GM18519 (cell line): ENCODE measurements around the gene EPHA7.

Experiments
- ATAC-seq: cut with Tn5 transposase; IDR thresholded peaks from one replicate; pipeline ENCODE4 v1.9.1; 2021; ENCODE audit warnings: mild to moderate bottlenecking, moderate library complexity; ENCODE audit not compliant: unreplicated experiment, low FRiP score

Gene EPHA7

DNA sequence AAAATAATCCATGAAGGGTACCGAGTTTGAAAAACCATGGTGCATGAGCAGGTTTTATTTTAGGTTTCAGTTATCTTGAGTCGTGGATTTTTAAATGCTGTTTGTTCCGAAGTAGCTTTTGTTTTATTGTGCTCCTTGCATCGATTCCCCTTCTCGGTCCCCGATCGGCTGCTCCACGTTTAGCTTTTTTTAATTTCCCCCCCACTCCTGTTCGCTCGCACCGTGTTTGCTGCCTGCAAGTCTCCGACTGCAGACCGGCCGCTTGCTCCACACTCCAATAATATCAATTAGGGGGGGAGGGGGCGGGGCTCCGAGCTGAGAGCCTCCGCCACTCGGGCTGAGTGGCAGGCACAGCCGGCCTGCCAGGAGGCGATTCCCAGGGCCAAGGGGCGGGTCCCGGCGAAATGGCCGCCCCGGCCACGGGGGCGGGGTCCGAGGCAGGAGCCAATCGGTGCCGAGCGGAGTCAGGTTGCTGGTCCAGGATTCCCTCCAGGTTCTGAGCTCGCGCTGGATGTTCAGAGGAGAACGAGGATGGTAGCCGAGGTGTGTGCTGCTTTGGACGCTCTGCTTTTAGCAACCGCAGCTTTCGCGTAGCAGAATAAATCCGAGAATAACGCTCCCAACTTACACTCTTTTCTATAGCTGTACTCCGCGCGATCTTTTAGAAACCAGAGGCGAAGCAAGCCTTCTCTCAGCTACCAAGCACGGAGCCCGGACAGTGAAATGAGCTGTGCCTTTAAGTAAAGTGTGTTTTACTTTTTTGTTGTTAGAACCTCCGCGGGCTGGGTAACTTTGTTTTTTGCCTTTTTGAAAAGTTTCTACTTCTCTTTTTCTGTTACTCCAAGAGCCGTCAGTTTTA is at the start of gene EPHA7:
EPHA7 (minus strand) TSS at position 256 of the 859 bp plus-strand sequence; CDS start at position 38, 218 bp downstream.
- ATAC-seq, result peak; percentile 88

DNA sequence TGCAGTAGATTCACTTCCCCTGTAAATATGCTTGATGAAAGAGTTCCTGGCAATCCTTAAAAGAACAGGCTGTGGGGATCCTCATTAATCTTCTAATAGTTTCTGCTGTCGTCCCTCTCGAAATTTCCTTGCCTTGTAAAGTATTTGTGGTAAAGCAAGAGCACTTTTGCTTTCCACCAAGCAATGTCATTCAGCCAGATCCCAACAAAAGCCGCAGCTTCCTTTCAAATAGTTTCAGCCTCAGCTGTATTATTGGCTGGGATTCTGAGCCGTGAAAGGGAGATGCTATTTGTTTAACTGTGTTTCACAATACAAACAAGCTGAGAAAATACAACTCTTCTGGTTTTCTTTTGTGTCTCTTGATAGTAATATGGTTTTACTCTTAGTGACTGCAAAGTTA is 48.9 kb upstream of the EPHA7 start:
- ATAC-seq, result no peak

DNA sequence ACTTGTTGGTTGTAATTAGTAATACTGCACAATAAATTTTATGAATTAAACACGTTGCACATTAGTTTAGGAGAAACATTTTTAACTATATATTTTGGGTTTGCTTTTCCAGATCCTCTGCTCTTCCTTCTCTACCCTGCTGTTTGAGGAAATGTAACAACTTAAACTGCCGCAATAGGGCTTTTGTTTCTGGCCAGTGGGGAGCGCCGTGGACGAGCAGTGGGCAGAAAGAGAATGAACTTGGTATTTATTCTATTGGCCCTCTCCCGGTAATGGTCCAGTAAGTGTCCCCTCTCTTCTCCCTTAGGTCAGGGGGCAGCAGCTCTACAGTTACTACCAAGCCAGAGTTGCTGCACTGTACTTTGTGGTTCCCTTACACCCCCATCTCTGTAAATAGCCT is 35.2 kb upstream of the EPHA7 start:
- no peak for ATAC-seq

DNA sequence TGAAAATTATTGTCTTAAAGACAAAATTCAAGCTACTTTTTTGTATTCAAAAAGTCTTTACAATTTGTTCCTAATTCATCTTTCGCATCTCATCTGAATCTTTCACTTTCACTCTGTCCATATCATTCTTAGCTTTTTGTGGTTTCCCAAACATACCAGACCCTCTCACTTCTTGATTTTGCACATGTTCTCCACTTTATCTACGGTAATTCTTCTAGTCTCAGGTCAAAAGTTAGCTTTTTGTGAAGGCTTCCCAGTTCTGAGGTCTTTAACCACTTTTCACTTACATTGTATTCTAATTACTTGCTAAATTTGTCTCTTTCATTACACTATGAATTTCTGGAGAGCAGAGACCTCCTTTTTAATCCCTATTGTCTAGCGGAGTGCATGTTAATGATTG is 34.6 kb upstream of the EPHA7 start:
- ATAC-seq, result peak; percentile 74

DNA sequence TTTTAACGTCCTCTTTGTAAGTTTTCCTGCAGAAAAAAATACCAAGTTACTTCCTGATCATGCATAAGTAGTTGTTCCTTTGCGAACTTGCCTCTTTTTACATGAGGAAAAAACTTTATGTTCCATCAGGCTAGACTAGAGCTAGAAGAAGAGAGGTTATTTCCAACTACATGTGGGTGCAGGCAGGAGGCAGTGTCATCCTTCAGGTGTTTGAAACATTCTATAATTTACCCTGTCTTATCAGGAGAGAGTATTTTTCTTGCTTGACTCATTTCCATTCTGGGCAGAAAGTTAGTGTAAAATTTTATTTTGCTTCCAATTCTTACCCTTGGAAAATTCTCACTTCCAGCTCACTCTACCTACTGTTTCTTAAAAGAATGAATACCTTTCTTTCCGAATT is 28.5 kb upstream of the EPHA7 start:
- no peak for ATAC-seq

DNA sequence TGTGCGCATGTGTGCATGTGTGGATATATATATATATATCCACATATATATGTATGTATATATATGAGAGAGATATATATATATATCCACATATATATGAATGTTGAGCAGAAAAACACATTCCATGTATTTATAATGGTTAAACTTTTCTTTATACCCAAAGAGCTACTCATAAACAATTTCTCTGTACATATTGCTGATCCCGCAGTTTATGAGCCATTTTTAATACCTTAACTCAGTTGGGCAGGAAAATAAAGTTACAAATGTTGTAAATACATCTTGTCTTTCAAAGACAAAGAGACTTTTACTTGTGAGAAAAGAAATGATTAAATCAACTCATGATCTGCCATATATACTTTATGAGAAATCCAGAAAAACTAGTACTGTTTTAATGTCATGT is 18.1 kb upstream of the EPHA7 start:
- no peak for ATAC-seq

DNA sequence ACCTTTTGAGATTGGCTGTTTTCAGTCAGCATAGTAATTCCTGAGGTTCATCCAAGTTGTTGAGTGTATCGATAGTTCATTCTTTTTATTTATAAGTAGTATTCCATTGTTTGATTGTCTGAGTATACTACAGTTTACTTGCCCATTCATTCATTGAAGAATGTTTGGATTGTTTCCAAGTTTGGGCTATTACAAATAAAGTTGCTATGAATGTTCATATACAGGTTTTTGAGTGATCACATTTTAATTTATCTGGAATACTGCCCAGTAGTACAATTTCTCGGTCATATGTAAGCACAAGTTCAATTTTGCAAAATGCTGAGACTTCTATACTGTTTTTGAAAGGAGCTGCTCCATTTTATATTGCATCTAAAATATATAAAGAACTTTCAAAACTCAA is 14.2 kb upstream of the EPHA7 start:
- ATAC-seq, result no peak

DNA sequence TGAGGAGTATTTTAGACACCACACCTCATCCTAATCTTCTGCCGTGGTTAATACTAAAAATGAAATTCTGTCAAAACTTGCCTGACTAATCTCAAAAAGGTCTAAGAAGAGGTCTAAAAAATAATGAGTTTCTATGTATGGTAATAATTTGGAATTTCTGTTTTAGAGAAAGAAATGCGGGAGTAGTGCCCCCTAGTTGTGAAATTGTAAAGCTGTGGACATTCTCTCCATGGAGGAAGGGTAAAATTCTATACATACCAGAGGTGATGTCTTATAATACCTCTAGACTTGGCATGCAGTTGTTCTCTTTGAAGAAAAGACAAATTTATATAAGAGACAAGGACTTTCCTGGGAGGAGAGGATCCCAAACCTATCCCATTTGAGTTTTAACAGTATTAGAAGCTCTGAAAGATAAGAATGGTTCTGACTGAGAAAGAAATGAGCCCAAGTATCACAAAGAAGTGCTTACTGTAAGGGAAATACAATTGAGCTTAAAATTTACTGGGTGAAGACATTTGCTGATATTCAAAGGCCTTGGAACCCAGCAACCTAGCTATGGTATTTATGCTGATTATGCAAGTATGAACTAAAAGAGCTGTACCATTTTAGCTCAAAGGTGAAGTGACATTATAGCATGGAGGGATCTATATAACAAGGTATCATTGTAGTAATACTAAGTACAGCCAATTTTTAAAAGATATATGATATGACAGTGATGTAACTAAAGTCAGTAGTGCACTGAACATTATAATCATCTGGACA is 5.1 kb upstream of the EPHA7 start:
- ATAC-seq, result no peak

DNA sequence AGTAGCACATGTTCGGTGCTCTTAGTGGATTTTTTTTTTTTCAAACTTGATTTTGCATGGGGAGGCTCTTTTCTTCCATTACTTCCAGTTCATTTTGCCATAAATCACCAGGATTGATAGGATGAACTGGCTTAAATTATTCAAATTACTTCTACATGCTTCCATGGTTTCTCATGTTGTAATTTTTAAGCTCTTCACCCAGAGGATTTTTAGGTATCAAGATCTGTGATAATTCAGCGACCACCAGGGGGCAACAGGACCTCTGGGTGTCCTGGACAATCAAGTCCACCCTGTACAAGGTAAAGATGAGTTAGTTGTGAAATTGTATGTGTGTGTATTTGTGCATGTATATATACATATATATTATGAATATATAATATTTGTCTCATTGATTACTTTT is 4.2 kb upstream of the EPHA7 start:
- ATAC-seq, result no peak

DNA sequence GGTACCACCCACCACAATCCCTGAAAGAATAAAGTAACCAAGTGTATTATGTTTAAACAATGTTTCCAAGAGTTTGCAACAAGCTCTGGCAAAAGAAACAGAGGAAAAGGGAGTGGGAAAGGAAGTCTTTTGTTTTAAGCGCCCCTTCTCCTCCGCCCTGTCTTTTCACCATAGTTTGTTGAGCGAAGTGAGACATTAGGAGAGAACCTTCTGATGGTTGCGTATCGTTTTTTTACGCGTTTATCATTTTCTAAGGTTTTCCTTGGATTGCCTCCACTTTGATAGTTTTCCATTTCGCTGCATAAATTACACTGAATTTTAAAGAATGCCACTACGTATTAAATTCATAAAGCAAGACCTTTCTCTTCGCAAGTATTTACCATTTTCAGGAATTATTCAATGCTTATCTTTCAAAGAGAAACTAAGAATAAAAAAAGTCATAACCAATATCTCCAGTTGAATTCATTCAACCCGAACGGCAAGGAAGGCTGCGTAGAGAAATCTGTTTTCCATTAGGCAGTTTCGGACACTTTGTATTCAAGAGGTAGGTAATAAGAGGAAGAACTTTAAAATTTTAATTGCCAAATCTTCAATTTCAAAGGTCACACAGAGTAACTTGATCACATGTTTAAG is 920 bp upstream of the EPHA7 start:
- ATAC-seq, result no peak

DNA sequence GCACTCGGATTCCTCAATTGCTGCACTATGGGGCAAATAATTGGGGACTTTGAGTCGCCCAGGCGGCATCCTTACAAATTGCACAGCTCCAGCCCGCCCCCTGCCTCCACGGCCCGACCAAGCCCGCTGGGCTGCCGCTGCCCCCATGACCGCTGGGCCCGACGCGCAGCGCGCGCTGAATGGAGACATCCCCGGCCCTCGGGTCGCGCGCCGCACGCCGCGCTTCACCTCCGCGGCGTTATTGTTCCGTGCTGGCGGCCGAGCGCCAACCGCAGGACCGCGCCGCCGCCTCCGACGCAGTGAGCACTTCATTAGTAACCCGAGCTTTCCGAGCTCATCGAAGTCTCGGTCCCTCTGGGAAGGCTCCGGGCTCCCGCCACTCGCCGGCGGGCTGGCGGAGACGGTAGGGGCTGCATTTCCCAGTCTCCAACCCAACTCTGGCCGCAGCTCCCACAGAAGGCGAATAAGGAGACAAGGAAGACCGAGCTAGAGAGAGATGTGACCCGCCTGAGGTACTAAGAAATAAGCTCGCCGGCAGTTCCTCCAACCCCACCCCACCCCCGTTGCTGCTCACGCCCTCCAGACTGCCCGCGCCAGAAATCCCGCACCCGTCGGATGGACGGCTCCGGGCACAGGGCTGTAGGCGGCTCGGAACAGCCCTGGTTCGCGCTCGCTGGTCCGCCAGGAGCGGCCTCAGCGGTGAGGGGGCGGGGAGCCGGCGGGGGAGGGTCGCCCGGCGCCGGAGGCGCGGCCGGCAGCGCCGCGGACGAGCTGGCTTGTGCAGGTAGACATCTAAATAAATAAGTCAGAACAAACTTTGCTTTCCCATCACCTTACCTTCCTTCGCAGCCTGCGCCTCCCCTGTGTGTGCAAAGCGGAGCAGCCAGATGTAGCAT is 703 bp downstream of the EPHA7 start:
- ATAC-seq, result no peak

DNA sequence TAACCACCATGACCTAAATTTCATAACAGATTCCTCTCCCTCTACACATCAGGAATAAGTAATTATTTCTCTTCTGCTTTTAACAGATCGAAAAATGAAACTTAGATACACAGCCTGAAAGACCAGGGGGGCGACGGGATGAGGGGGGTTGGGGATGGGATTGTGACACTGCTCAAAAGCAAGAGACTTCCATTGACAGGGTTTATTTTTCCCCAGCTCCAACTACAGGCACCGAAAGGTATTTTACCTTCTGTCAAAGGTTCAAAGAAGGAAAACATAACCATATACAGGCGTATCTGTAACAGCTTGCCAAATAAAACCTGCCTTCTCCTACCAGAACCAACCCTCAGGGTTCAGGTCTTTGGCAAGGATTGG is 1.3 kb downstream of the EPHA7 start:
- ATAC-seq, result no peak

DNA sequence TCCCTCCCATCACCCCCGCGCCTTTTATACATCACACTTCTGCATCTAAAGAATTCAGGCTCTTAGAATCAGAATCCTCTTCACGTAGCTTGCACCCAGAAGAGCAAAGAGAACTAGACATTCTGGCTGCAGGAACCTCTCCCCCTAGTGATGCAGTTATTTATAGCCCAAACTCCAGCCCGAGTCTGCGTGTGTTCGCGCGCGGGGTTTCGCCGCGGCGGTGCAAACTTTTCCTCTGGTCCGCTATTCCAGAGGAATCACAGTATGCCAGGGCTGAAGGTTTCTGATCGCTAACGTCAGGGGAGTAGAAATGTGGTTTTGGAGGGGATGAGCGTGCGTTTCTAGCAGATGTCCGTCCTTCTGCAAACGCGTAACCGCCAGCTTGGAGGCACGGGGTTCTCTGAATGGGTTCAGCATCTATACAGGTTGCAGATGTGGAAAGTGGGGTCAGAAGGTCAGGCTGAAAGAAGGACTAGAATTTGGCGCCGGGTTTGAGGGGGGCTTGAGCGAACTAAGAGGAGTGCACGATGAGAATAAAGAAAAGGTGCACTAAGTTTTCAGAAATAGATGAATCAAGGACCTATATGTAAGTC is 1.8 kb downstream of the EPHA7 start:
- ATAC-seq, result no peak

DNA sequence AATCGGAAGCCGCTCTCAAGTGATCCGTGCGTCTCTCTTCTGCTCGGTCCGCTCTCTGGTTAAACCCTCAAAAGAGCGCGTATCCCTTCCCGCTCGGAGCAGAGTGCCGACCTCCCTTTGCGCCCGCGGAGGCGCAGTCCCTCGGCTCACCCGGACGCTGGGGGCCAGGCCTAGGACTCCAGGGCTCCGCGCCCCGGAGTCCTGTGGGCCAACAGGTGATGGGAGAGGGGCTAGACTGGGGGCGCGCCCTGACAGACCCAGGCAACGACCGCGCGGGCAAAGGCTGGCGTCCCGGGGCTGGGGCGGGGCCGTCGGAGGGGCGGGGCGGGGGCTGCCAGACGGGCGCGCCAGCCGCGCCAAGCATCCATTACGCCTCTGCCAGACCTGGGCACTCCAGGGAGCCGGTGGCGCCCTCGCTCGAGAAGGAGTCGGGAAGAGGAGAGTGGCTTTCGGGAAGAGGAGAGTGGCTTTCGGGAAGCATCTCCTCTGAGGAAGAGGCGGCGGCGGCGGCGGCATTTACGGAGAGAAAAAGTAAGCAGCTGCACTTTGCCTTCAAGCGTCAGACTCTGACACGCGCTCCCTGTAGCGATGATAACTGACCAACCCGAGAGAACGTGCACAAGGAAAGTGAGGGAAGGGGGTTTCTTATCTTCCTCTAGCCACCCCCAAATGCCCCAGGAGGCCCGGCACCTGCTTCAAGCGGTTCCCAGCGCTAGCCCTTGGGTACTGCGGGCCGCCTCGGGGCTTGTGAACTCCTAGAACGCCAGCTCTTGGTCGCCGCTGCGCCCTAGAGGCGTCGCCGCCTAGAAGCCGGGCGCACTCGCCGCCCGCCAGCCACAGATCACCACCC is 2.6 kb downstream of the EPHA7 start:
- no peak for ATAC-seq

DNA sequence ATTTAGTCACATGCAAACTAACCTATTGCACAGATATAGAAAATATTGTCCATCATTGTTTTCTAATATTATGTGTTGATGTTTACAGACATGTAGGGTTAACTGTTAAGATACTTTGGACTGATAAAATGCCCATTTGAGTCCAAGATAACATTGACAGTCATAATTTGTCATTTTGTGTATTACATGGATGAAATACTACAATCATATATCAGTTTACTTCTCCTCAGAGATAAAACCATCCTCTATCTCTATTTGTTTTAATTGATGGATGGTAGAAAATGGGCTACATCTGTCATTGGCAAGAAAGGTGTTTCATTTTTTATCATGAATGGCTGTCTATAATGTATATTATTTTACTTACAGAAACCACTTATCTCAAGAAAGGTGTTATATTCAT is 6.2 kb downstream of the EPHA7 start:
- ATAC-seq, result no peak

DNA sequence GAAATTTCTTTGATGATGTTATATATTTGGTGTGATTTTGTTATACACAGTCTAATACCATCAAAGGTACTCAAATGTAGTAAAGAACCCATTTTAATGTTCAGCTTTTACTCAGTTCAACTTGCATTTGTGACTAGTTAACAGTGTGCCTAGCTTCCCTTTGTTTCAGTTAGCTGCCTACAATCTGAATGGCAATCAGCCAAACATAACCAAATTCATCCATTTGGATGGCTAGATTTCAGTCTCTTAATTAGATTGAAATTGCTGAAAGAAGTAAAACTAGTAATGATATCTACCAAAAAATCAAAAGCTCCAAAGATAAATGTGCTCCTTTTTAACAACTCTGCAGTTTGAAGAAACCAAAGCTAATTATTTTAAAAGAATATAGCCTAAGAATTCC is 6.9 kb downstream of the EPHA7 start:
- no peak for ATAC-seq

DNA sequence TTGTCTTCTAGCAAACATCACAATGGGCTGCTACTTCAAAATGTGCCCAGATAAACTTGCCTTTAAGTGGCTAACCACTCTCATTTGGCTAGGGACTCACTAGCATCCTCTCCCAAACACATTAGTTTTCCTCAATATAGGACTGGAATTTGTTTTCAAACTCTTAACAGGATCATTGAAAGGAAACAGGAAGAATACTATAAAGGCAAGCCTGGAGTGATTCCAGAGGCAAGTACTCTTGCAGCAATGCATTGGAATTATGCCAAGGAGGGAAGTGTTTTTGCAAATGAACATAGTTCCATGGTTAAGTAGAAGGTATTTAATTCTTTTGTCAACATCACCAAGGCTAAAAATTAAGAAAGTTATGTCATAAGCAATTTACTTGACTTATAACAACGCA is 12.2 kb downstream of the EPHA7 start:
- ATAC-seq, result no peak

DNA sequence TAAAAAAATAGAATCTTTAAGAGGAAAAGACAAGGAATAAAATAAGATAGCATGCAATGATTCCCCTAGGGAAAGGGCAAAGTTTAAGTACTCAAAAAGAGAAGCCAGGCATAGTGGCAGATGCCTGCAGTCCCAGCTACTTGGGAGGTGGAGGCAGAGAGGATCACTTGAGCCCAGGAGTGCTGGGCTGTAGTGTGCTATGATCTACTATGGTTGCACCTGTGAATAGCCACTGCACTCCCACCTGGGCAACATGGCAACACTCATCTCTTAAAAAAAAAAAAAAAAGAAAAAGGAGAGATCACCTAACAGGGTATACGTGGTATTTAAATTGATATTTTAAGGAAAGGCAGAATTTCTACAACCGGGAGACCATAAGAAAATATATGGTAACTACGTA is 16.0 kb downstream of the EPHA7 start:
- no peak for ATAC-seq

DNA sequence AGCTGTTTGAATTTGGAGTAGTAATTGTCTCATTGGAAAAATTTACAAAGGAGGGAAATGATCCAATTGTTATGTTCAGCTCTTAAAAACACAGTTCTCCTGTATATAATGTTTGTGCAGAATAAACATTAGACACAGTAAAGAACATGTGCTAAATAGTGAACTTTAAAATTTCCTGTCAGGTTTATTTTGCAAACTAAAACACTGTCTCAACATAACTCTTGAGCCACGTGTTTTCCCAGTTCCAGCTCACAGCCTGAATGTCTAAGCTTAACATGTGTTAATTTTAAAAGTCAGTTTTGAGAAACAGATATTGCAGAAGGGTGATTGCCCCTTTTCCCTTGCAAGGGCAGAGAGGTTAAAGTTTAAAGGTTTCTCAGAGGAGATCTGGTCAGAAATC is 20.6 kb downstream of the EPHA7 start:
- ATAC-seq, result no peak
